ENCODE results near the gene TUBG2. TPM values are rescaled to one million over a fixed set of nuclear protein-coding genes. Genes with fewer than 3 reads are reported as not detected.
A peak's percentile ranks its signal among the peaks of the same experiment; 100 is the strongest.

Gene TUBG2
- total and polyA plus RNA-seq, 10 of the 15 experiments (the other 5 are each of a cell fraction or from before 2014, with no cell fraction given): 1.2 to 12.5 (median 8.9) TPM

DNA sequence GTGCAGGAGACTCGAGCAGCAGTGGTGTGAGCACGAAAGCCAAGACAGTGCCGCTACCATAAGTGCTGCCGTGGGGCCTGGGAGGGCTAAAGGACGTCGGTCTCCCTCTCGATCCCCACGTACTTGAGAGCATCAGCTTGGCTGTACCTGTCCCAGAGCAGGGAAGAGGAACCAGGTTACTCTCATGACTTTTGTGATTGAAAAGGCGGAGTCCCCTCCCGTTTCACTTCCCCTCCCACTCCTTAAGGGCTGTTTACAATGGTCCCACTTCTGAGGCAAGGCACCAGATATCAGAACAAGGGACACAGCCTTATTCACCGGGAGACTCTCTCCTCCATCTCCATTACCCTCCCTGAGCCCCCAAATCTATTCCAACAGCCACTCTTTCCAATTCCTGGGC lies 43.4 kb downstream of the TUBG2 start:
- H3K79me2 ChIP-seq (ENCODE audit: control insufficient read depth, insufficient read depth, low read length): no peaks in the 10 kb centered on the region; the same call in 1 of the 2 replicates
- H3K4me1 ChIP-seq (ENCODE audit: control insufficient read depth, insufficient read depth, low read length): peaks cover 50% of the 10 kb centered on the region
- peaks cover 8 to 28% of the 10 kb centered on the region in 2 experiments for H3K36me3 ChIP-seq (ENCODE audit: control insufficient read depth in 2 of 2, insufficient read depth in 2 of 2, low read length in 1 of 2)
- ChIA-PET RAD21 (ENCODE audit: unreplicated experiment) (no interaction called here), SMC1A (ENCODE audit: uncharacterized antibody, unreplicated experiment) (interaction anchor here (1.4 to 2.6 kb wide), 3 partner anchors 19 to 95 kb away, joined by 3 to 14 read pairs (median 7); partner anchors contain the start of gene PLEKHH3), POLR2A (interaction anchor here (1.0 kb wide), 1 partner anchor 13 kb away, joined by 3 read pairs; no protein-coding TSS in a partner anchor), CTCF (interaction anchor here (2.9 kb wide), 1 partner anchor 124 kb away, joined by 17 read pairs; the partner anchor contains the start of gene PSMC3IP)
- no peak overlapping the region for H3K9ac ChIP-seq (ENCODE audit: control insufficient read depth, insufficient read depth, low read length)
- no peaks in the 10 kb centered on the region for H3K27me3 ChIP-seq (replicated peaks in 1 of 2; ENCODE audit: control insufficient read depth in 2 of 2, insufficient read depth in 2 of 2, low read length in 1 of 2)
- FAIRE-seq (no peak), ATAC-seq (peak; percentile 7; the same call in 1 of the 3 replicates), DNase-seq (ENCODE audit: low read depth, low spot score) (no peak)
- H3K4me3 ChIP-seq: no peak overlapping the region
- no peaks in the 10 kb centered on the region for H4K20me1 ChIP-seq (ENCODE audit: control insufficient read depth, insufficient read depth)
- H2AFZ ChIP-seq (ENCODE audit: control insufficient read depth, low read depth, low read length): no peak overlapping the region
- intact Hi-C loops (cut with micrococcal nuclease; ENCODE audit: unreplicated experiment): no loop called here
- H3K27ac ChIP-seq (ENCODE audit: control insufficient read depth, insufficient read depth): peak overlapping the region; percentile 29; the same call in 1 of the 2 replicates
- H3K9me3 ChIP-seq (replicated peaks; ENCODE audit: control insufficient read depth, insufficient read depth, low read length): no peaks in the 10 kb centered on the region
- BruUV-seq (replicated peaks): TSS peak; percentile 44
- 88% methylated on average over 10 of the region's 11 CpGs for WGBS (ENCODE audit: insufficient coverage, insufficient replicate concordance, low lambda C conversion rate, missing lambda C conversion rate)
- peak overlapping the region; percentile 31; the same call in 1 of the 2 replicates for H3K4me2 ChIP-seq (ENCODE audit: control insufficient read depth, insufficient read depth)
- in situ Hi-C loops (cut with MboI): no loop called here
- TF ChIP-seq KAT2A (conservative IDR thresholded peaks at IDR 0.05; ENCODE audit: control insufficient read depth, low read depth, low read length) (no peak), ASH2L (IDR thresholded peaks at IDR 0.05; ENCODE audit: borderline replicate concordance, low read depth) (no peak), BCL3 (IDR thresholded peaks at IDR 0.05; ENCODE audit: borderline replicate concordance, insufficient read depth, low read depth, low read length, poor library complexity, severe bottlenecking) (no peak), BHLHE40 (IDR thresholded peaks at IDR 0.05; ENCODE audit: borderline replicate concordance in 1 of 2, low read depth in 2 of 2, low read length in 1 of 2) (no peak), MYC (IDR thresholded peaks at IDR 0.05; ENCODE audit: insufficient read depth, insufficient read length, insufficient replicate concordance, low read length, severe bottlenecking) (no peak), NBN (IDR thresholded peaks at IDR 0.05) (no peak), ZBED1 (IDR thresholded peaks at IDR 0.05; ENCODE audit: borderline replicate concordance) (no peak), SMC3 (IDR thresholded peaks at IDR 0.05; ENCODE audit: borderline replicate concordance, low read length) (no peak), ZBTB11 (CRISPR knock-in tag; IDR thresholded peaks at IDR 0.05) (no peak), IRF4 (IDR thresholded peaks at IDR 0.05; ENCODE audit: low read depth, low read length) (0 out of 2 replicates have a peak, but pooled peaks have one; percentile 28), HDAC6 (IDR thresholded peaks at IDR 0.05; ENCODE audit: unreplicated experiment) (no peak), POU2F2 (IDR thresholded peaks at IDR 0.05; ENCODE audit: borderline replicate concordance, low read depth, low read length) (no peak), ZNF24 (IDR thresholded peaks at IDR 0.05) (no peak), RAD21 (IDR thresholded peaks at IDR 0.05; ENCODE audit: insufficient read depth, low read depth, low read length) (no peak)
- TF ChIP-seq, protein P1, sequence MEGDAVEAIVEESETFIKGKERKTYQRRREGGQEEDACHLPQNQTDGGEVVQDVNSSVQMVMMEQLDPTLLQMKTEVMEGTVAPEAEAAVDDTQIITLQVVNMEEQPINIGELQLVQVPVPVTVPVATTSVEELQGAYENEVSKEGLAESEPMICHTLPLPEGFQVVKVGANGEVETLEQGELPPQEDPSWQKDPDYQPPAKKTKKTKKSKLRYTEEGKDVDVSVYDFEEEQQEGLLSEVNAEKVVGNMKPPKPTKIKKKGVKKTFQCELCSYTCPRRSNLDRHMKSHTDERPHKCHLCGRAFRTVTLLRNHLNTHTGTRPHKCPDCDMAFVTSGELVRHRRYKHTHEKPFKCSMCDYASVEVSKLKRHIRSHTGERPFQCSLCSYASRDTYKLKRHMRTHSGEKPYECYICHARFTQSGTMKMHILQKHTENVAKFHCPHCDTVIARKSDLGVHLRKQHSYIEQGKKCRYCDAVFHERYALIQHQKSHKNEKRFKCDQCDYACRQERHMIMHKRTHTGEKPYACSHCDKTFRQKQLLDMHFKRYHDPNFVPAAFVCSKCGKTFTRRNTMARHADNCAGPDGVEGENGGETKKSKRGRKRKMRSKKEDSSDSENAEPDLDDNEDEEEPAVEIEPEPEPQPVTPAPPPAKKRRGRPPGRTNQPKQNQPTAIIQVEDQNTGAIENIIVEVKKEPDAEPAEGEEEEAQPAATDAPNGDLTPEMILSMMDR (IDR thresholded peaks at IDR 0.05 in 2 of 3, conservative IDR thresholded peaks at IDR 0.05 in 1 of 3; ENCODE audit: control insufficient read depth in 2 of 3, extremely low read depth in 1 of 3, insufficient read depth in 1 of 3, low read depth in 3 of 3, low read length in 3 of 3): no peak
- TF ChIP-seq, protein P2, sequence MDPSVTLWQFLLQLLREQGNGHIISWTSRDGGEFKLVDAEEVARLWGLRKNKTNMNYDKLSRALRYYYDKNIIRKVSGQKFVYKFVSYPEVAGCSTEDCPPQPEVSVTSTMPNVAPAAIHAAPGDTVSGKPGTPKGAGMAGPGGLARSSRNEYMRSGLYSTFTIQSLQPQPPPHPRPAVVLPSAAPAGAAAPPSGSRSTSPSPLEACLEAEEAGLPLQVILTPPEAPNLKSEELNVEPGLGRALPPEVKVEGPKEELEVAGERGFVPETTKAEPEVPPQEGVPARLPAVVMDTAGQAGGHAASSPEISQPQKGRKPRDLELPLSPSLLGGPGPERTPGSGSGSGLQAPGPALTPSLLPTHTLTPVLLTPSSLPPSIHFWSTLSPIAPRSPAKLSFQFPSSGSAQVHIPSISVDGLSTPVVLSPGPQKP (IDR thresholded peaks at IDR 0.05; ENCODE audit: low read depth, low read length): no peak
